HG03460 (cell line): ENCODE results near the gene CYGB.

Experiments used
- ATAC-seq: cut with Tn5 transposase; IDR thresholded peaks from one replicate; pipeline ENCODE4 v1.9.1; 2021; ENCODE audit not compliant: unreplicated experiment

CYGB gene

DNA sequence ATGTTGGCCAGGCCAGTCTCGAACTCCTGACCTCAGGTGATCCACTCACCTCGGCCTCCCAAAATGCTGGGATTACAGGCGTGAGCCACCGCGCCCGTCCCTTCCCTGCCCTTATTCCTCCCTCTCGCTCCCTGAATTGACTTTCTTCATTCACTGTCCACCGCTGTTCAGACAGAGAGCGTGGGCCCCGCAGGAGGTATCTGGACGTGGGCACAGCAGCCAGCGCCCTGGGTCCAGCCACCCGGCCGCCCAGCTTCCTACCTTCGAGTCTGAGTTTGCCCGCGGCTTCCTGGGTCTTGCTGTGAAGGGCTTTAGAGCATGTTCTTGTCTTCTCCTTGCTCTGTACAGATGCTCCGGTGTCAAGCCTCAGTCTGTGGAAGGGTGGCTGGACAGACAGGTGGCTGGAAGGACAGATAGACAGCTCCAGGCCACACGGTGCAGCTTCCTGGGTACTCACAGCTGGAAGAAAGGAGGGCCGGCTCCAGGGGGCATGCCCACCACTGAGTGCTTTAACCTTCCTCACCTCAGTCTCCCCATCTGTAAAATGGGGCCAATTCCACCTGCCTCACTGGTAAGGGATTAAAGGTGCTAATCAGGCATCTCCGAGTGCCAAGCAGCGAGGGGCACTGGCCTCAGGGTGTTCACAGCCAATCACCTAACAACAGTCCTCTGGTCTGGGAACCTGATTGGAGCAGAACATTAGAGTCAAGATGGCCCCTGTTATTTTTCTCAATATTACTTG lies 49.9 kb downstream of the CYGB start:
- ATAC-seq: no peak

DNA sequence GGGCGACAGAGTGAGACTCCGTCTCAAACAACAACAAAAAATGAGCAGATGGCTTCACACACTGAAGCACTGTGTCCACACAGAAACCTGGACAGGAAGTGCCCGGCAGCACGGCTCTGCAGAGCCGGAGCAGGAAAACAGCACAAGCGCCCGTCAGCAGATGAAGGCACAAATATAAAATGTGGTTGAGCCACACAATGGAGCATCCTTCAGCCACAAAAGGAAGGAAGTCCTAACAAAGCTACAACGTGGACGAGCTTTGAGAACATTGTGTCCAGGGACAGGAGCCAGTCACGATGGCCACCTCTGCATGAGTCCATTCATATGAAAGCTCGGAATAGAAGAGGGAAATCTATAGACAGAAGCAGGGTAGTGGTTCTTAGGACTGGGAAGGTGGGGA lies 51.9 kb downstream of the CYGB start:
- no peak for ATAC-seq

- ATAC-seq: no peak
Observed at GRCh38 chr17:76484228-76484725, 53.2 kb downstream of the CYGB start.

- peak; percentile 58 for ATAC-seq
Observed at GRCh38 chr17:76481071-76481655, 56.3 kb downstream of the CYGB start.

GRCh38 chr17:76480632-76481031 lies 56.9 kb downstream of the CYGB start:
- peak; percentile 2 for ATAC-seq

DNA sequence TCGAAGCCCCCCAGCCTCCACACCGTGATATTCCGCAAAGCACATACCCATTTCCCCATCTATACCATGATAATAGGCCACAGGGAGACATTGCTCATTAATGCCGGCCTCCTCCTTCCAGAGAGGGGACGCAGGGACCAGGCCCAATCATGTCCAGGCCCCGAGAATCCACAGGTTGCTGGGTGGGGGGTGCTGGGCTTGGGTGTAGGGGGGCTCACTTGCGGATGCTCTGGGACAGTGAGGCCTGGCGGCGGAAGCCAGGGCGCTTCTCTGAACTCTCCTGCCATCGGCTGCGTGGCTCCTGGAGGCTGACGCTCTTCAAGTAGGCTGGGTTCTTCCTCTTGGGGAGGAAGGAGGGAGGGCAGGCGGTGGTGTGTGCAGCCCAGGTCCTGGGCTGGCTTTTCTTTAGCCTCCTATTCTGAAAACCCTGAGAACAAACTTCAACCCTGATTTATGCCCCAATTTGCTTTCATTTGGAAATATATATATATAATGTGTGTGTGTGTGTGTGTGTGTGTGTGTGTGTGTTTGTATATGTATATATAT lies 57.9 kb downstream of the CYGB start:
- ATAC-seq: no peak

DNA sequence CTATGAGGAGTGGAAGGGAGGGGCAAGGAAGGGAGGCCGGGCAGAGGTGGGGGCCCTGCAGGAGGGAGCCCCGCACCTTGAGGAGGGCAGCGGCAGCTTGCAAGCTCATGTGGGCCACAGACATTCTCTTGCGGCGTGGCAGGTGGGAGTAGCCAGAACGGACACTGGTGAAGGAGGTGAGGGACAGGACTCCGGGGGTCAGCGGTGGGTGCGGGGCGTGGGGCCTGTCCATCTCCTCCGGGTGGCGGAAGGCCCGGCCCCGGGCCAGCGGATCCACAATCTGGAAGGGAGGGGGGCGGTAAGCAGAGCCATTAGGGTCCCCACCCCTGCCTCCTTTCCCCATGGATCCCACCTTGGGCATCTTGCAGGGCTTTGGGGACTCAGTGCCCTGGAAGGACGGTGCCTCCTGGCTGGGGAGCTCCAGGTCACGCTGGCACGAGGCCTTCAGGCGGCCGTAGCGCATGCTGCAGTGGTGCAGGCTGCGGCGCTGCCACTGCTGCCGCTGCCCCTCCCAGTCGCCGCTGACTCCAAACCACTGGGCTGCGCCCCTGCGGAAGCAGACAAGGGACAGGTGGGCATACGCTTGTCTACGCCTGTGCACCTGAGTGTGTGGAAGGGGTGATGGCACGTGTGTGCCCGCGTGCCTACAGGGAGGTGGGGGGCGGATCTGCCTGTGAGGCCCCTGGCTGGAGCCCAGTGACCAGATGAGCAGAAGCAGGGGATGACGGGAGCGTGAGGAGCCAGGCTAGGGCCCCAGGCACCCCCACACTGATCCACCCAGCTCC lies 58.6 kb downstream of the CYGB start:
- no peak for ATAC-seq

DNA sequence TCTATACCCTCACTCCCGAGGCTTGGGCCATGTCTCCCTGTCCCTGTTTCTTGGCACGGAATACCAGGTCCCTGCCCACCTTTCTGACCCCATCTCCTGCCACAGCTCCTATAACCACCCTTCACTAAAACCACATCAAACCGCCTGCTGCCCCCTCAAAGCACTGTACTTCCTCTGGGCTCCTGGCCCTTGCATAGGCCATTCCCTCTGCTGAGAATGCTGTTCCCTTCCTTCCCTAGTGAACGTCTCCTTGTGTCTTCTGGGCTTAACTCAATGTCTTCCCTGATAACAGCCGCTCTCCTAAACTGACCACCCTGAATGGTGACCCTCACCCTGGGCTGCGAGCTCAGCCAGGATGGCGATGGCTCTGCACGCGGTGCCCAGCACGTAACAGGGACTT lies 59.4 kb downstream of the CYGB start:
- no peak for ATAC-seq

DNA sequence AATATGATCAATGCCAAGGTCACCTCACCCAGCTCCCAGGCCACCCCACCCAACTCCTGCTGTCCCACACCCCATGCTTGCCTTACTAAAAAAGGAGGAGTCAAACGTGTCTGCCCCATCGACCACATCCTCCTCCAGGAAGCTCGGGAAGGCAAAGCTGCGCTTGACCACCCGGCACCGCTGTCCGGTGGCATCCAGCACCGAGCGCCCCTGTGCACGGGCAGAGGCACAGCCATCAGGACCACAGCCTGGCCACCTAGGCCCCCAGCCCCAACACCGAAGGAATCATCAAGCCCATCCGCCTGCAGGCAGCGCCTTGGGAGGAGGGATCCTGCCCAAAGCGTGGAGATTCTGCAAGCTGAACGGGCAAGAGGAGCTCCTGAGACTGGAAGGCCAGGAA lies 59.9 kb downstream of the CYGB start:
- ATAC-seq: no peak
